ENCODE data around the gene XKRX.

DNA sequence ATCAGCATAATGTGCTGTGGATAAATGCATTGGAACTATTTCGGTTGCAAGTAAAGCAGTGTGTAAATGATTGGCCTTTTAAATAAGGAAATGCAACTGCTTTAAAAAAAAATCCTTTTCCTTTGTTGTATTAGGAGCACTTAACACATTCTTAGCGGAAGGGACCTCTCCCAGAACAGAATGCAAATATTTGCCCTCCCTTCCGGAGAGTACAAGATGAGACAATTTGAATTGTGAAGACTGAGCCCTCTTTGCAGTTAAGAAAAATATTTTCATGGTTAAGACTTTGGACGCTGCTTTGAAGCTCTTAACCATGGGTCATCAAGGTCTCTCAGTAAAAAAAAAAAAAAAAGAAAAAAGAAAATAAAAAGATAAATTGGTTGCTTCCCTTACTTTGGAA, 45.1 kb downstream of the XKRX start:
- TF ChIP-seq, protein P1, sequence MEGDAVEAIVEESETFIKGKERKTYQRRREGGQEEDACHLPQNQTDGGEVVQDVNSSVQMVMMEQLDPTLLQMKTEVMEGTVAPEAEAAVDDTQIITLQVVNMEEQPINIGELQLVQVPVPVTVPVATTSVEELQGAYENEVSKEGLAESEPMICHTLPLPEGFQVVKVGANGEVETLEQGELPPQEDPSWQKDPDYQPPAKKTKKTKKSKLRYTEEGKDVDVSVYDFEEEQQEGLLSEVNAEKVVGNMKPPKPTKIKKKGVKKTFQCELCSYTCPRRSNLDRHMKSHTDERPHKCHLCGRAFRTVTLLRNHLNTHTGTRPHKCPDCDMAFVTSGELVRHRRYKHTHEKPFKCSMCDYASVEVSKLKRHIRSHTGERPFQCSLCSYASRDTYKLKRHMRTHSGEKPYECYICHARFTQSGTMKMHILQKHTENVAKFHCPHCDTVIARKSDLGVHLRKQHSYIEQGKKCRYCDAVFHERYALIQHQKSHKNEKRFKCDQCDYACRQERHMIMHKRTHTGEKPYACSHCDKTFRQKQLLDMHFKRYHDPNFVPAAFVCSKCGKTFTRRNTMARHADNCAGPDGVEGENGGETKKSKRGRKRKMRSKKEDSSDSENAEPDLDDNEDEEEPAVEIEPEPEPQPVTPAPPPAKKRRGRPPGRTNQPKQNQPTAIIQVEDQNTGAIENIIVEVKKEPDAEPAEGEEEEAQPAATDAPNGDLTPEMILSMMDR (IDR thresholded peaks at IDR 0.05) = no peak
- no peak for TF ChIP-seq POLR2A (IDR thresholded peaks at IDR 0.05)

All from body of pancreas (tissue), 4 donors.